ENCODE data around the gene ADPRHL1.

The ADPRHL1 gene

GRCh38 chr13:113407103-113407530 is 46.2 kb downstream of the ADPRHL1 start:
- TF ChIP-seq CTCF (IDR thresholded peaks at IDR 0.05): no peak

GRCh38 chr13:113406321-113407102 is 46.8 kb downstream of the ADPRHL1 start:
- no peak for TF ChIP-seq CTCF (IDR thresholded peaks at IDR 0.05)

- TF ChIP-seq CTCF (IDR thresholded peaks at IDR 0.05): no peak
These were observed 47.6 kb downstream of the ADPRHL1 start for GRCh38 chr13:113405481-113406300.

GRCh38 chr13:113404723-113405471 is 48.4 kb downstream of the ADPRHL1 start:
- no peak for TF ChIP-seq CTCF (IDR thresholded peaks at IDR 0.05)

GRCh38 chr13:113404366-113404722 is 48.9 kb downstream of the ADPRHL1 start:
- TF ChIP-seq CTCF (IDR thresholded peaks at IDR 0.05): no peak

GRCh38 chr13:113403255-113404104 is 49.8 kb downstream of the ADPRHL1 start:
- TF ChIP-seq CTCF (IDR thresholded peaks at IDR 0.05): no peak
